ENCODE measurements around the gene LRP3.

GRCh38 chr19:33204136-33204973 lies 10.2 kb downstream of the LRP3 start:
- TF ChIP-seq CTCF (IDR thresholded peaks at IDR 0.05) (no peak), POLR2A (IDR thresholded peaks at IDR 0.05) (no peak), POLR2AphosphoS5 (IDR thresholded peaks at IDR 0.05) (no peak), EP300 (IDR thresholded peaks at IDR 0.05) (no peak)

Measured in sigmoid colon (tissue), 4 donors.